GM21381 (cell line): ENCODE data around the gene LIN28B.
"Not testable (repeated sequence)": the region's sequence is repeated elsewhere in the genome, so short reads cannot be mapped to it uniquely, and the experiment has no call there.

Experiments
- ATAC-seq: cut with Tn5 transposase; IDR thresholded peaks from one replicate; pipeline ENCODE4 v1.9.1; 2021; ENCODE audit warnings: mild to moderate bottlenecking, moderate library complexity; ENCODE audit not compliant: unreplicated experiment

The LIN28B gene

GRCh38 chr6:105005451-105005850 lies 48.5 kb downstream of the LIN28B start:
- no peak for ATAC-seq

DNA sequence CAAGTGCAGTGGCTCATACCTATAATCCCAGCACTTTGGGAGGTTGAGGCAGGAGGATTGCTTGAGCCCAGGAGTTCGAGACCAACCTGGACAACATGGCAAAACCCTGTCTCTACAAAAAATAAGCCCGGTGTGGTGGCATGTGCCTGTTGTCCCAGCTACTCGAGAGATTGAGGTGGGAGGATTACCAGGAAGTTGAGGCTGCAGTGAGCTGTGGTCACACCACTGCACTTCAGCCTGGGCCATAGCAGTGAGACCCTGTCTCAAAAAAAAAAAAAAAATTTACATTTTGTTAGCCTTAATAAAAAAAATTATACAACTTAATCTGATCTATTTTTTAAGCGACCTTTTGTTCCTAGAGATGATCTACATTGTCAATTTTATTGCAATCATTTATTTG lies 56.6 kb downstream of the LIN28B start:
- not testable (repeated sequence) for ATAC-seq

DNA sequence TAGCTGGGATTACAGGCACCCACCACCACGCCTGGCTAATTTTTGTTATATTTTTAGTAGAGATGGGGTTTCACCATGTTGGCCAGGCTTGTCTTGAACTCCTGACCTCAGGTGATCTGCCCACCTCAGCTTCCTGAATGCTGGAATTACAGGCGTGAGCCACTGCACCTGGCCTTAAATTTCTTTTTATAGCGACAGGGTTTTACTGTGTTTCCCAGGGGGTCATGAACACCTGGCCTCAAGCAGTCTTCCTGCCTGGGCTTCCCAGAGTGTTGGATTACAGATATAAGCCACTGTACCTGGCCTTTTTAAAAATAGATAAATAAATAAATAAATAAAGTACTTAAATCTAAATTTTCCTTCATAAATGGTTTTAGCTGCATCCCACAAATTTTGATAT lies 57.5 kb downstream of the LIN28B start:
- no peak for ATAC-seq

- no peak for ATAC-seq
These were observed 58.0 kb downstream of the LIN28B start for GRCh38 chr6:105014954-105015353.

DNA sequence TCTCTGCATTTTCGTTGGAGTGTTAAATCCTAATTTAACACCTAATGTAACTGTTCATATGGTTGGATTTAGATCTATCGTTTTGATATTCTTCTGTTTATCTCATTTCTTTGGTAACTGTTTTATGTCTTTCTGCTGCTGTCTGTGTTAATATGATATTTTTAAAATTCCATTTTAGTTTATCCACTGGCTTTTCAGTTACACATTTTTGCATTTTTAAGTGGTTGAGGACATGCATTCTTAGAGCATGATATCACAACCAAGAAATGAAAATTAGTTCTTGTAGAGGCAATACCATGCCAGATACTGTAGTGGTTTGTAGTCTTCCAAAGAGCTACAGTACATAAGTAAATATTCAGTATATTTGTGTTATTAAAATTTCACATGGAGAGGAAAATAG lies 58.6 kb downstream of the LIN28B start:
- no peak for ATAC-seq

DNA sequence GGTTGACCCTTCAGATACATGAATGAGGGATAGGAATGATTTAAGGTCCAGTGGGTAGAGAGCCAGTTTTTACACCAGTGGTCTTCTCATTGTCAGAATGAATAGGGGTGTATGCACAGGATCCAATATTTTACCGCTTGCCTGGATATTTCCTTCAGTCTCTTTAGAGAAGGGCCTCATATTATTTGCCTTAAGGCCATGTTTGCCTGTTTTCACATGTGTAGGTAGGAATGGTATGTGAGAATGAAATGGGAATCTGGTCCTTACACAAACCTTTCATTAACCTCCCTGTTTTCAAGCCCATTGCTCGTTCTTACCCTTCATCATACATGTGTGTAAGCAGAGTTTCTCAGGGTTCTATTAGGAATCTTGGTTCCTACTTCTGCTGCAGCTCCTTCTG lies 62.4 kb downstream of the LIN28B start:
- no peak for ATAC-seq

- no peak for ATAC-seq
These were observed 64.5 kb downstream of the LIN28B start for GRCh38 chr6:105021399-105021798.

- ATAC-seq: no peak
These were observed 65.5 kb downstream of the LIN28B start for GRCh38 chr6:105022416-105022815.

- no peak for ATAC-seq
These were observed 67.9 kb downstream of the LIN28B start for GRCh38 chr6:105024803-105025202.

GRCh38 chr6:105028898-105029297 lies 72.0 kb downstream of the LIN28B start:
- ATAC-seq: no peak

- no peak for ATAC-seq
These were observed 72.7 kb downstream of the LIN28B start for GRCh38 chr6:105029581-105029980.

DNA sequence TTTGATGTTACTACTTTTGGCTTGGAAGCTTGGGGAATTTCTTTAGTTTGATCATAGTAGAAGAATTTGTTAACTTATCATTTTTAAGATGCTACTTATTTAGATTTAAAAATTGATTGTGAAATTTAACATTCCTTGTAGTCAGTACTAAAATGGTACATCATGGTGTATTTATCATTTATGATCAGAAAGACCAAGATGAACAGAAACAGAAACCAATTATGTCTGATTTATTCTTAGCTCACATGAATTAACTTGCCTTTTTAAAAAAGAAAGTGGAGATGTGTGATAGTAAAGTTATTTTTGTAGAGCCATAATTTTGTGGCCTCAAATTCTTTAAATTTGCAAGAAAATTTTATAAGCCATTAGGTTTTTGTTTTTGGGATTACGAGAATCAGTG lies 77.6 kb downstream of the LIN28B start:
- no peak for ATAC-seq

GRCh38 chr6:105035299-105035698 lies 78.4 kb downstream of the LIN28B start:
- ATAC-seq: no peak

- no peak for ATAC-seq
These were observed 79.4 kb downstream of the LIN28B start for GRCh38 chr6:105036351-105036750.

- ATAC-seq: no peak
These were observed 81.4 kb downstream of the LIN28B start for GRCh38 chr6:105038259-105038658.

DNA sequence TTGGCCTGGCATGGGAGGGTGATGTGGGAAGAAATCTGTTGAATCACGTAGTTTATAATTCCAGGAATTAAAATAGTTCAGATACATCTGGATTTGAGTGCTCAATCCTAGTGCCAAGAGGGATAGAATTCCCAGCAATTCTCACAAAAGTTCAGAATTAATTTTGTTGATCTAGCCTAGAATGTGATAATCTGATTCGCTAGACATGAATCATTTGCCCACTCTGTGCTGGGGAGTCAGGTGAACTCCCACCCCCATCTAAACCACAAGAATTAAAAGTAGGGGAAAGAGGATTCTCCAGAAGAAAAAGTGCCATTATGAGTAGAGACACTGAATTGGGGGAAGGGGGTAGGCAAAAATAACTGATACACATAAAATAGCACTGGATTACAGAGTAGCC lies 85.0 kb downstream of the LIN28B start:
- ATAC-seq: no peak

GRCh38 chr6:105042648-105043047 lies 85.7 kb downstream of the LIN28B start:
- no peak for ATAC-seq

DNA sequence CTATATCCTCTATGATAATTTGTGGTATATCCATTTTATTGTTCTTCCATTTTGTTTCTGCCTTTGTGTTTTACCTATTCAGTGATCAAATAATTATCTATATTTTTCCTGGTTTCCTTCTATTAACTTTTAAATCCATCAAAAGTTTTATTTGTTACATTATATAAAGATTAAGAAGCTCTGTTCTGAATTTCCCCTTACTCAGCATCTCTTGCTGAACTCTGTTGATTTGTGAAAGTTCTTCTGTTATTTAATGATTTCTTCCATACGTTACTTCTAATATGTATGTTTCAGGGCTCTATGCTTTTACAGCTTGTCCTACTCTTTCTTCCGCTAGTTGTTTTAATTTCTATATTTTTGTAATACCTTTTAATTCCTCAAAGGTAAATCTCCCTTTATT lies 87.1 kb downstream of the LIN28B start:
- no peak for ATAC-seq

DNA sequence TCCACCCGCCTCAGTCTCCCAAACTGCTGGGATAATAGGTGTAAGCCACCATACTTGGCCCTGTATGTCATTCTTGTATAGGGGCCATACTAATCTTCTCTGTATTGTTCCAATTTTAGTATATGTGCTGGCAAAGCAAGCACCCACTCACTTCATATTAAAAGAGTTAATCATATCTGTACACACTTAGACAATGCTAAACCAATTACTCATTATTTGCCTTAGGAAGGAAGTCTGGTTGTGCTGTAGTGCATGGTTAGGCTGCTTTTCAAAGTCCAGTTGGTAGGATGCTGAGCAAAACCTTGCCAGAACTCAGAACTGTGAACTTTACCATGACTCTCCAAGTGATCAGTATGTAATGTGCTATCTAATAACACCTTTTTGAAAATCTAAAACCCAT lies 88.6 kb downstream of the LIN28B start:
- no peak for ATAC-seq

DNA sequence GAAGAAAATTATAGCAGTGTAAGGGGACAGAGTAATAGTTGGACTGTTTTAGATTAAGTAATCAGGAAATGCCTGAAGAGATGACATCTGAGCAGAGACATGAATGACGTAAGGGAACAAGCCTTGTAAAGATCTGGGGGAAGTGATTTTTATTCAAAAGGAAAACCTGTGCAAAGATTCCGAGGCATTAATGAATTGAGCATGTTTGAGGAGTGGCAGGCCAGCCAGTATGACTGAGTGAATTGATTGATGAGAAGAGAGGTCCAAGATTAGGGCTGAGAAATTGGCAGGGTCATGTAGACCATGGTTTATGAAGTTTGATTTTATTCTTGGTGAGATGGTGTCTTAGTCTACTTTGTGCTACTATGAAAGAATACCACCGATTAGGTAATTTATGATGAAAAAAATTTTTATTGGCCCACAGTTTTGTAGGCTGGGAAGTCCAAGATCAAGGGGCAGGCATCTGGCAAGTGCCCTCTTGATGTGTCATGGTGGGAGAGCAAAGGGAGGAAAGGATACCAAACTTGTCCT lies 95.1 kb downstream of the LIN28B start:
- no peak for ATAC-seq

DNA sequence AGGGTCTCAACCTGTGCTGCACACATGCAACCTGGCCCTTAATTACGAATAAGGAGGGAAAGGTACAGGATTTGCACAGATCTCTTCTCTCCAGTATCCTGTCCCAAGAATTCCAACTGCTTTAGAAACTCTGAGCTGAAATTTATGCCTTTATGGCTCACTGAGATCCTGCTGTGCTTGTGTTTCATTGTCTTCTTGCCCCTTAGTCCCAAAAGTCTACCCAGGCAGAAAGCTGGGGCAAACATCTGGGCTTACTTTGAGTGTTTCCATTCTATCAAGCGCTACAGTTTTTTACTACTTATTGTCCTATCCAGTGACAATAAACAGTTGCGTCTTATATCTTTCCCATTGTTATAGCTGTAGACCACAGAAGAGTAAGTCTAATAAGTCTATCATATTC lies 99.7 kb downstream of the LIN28B start:
- no peak for ATAC-seq

DNA sequence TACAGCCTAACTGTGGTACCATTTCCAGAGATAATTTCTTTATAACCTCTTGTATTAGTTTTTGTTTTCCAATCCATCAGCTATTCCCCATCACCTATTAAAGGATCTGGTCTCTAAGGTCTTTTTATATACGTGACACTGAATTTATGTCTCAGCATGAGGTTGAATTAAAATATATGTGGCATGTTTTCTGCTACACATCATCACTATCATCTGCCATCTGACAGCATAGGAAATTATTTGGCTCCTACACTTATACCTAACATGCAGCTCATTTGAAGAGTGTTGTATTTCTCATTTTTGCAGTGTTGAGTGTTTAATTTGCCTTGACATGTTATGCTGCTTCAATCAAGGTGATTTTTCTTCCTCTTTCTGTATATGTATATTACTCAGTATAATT lies 100.3 kb downstream of the LIN28B start:
- no peak for ATAC-seq

- no peak for ATAC-seq
These were observed 101.4 kb downstream of the LIN28B start for GRCh38 chr6:105058316-105058715.

- ATAC-seq: no peak
These were observed 101.9 kb downstream of the LIN28B start for GRCh38 chr6:105058846-105059245.
